ENCODE measurements around the gene CLDN6.

The CLDN6 gene

GRCh38 chr16:2971985-2972784 lies 45.8 kb downstream of the CLDN6 start:
- no peak for DNase-seq (ENCODE audit: low read depth in 2 of 2, low spot score in 1 of 2)

- DNase-seq (ENCODE audit: low read depth in 2 of 2, low spot score in 1 of 2): no peak
Measured at GRCh38 chr16:2971134-2971984, 46.6 kb downstream of the CLDN6 start.

GRCh38 chr16:2970563-2970962 lies 47.4 kb downstream of the CLDN6 start:
- no peak for DNase-seq (ENCODE audit: low read depth in 2 of 2, low spot score in 1 of 2)

GRCh38 chr16:2969545-2970521 lies 48.1 kb downstream of the CLDN6 start:
- peak in 1 of 2 donors; percentile 46 for DNase-seq (ENCODE audit: low read depth in 2 of 2, low spot score in 1 of 2)

- peak; percentile 31 to 36 for DNase-seq (ENCODE audit: low read depth in 2 of 2, low spot score in 1 of 2)
Measured at GRCh38 chr16:2968738-2969544, 49.0 kb downstream of the CLDN6 start, which contains the start of gene PAQR4. TSS of gene PAQR4 (plus strand) at chr16:2969348. CDS start at chr16:2969675, 327 bp downstream.

- DNase-seq (ENCODE audit: low read depth in 2 of 2, low spot score in 1 of 2): no peak
Measured at GRCh38 chr16:2968368-2968737, 49.6 kb downstream of the CLDN6 start.

GRCh38 chr16:2967721-2968161 lies 50.2 kb downstream of the CLDN6 start:
- no peak for DNase-seq (ENCODE audit: low read depth in 2 of 2, low spot score in 1 of 2)

- DNase-seq (ENCODE audit: low read depth in 2 of 2, low spot score in 1 of 2): no peak
Measured at GRCh38 chr16:2967211-2967631, 50.8 kb downstream of the CLDN6 start.

GRCh38 chr16:2966808-2967191 lies 51.2 kb downstream of the CLDN6 start:
- DNase-seq (ENCODE audit: low read depth in 2 of 2, low spot score in 1 of 2): no peak

GRCh38 chr16:2966043-2966807 lies 51.8 kb downstream of the CLDN6 start:
- DNase-seq (ENCODE audit: low read depth in 2 of 2, low spot score in 1 of 2): no peak

All from stimulated activated CD8-positive, alpha-beta memory T cell treated with anti-CD3 and anti-CD28 coated beads, Interleukin-4, amount 100 ng/mL, for 4 hours (primary cell).